HCEC 1CT (cell line): ENCODE measurements around the gene PLCB1.
A peak's percentile ranks its signal among the peaks of the same experiment; 100 is the strongest.
"Not testable (repeated sequence)": the region's sequence is repeated elsewhere in the genome, so short reads cannot be mapped to it uniquely, and the experiment has no call there.

Source experiments
- DNase-seq: peaks from one replicate; pipeline ENCODE4 v3.0.0-alpha.2; 2017

The PLCB1 gene

DNA sequence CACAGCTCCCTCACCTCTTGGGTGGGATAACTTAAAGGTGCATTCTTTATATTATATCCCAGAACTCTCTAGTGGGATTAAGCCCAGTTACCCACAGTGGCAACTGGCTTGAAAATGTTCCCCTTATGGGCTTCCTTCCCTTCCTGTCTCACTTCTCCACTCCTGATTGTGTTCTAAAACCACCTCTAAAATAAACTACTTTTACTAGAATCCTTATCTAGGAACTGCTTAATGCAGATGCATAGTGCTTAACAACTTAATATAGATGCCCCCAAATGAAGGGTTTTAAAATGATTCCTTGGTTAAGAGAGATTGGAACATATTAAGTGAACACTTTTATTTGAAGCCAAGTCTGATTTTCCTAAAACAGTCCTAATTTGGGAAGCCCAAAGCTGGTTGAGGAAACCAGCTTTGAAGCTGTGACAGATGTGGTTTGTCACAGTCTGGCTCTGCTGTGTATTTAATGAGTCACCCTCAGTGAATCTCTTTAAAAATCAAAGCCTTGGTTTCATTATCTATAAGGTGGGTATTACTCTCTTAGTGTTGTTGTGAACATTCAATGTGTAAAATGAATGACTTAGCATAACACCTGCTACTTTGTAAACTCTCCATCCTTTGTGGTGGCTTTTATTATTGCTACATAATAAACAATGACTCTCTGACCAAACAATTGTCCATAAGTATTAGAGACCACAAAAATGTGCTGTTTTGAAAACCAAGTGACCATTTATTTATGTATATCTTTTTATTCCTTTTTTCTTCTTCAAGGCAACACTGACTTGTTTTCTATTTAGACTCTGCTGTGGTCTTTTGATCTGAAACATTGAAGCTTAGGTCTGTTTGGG lies 24.4 kb downstream of the PLCB1 start:
- peak; percentile 57 for DNase-seq

DNA sequence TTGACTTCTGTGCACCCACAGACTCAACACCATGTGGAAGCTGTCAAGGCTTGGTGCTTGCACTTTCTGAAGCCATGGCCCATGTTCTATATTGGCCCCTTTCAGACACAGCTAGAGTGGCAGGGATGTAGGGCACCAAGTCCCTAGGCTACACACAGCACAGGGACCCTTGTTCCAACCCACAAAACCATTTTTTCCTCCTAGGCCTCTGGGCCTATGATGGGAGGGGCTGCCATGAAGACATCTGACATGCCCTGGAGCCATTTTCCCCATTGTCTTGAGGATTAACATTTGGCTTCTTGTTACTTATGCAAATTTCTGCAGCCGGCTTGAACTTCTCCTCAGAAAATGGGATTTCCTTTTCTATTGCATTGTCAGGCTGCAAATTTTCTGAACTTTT lies 27.2 kb downstream of the PLCB1 start:
- not testable (repeated sequence) for DNase-seq

- DNase-seq, result peak; percentile 50
Observed at GRCh38 chr20:8161264-8162071, 29.4 kb downstream of the PLCB1 start.

DNA sequence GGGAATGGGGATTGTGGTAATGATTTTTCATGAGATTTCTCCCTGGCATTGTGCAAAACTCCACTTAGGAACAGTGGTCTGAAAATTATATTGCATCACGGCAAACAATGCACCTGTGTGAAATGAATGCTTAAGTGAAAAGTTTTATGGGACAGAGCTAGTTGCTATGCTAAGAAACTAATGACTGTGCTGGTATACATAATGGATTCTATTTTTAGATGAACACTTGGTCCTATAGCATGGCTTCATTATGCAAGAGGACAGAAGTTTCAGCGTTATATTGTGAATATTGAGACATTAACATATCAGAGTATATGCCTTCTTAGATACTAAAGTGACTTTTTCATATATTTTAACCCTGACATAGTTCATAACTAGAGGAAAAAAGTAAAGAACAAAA lies 30.5 kb downstream of the PLCB1 start:
- DNase-seq, result no peak

DNA sequence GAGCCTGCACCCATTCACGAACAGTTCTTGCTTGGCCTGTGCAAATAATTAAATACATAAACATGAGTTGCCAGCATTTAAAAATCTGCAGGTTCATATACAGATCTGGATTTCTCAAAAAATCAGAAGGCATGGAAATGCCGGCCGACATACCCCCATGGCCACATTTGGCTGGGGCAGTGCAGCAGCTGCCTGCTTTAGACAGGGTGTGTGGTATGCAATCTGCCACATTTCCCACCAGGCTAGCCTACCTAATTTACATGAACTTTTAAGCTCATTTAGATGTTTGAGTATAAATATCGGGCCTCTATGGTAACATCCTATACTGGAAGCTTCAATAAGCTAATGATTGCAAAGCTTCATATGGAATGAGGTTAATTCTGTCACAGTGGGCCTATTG lies 31.5 kb downstream of the PLCB1 start:
- DNase-seq, result no peak

DNA sequence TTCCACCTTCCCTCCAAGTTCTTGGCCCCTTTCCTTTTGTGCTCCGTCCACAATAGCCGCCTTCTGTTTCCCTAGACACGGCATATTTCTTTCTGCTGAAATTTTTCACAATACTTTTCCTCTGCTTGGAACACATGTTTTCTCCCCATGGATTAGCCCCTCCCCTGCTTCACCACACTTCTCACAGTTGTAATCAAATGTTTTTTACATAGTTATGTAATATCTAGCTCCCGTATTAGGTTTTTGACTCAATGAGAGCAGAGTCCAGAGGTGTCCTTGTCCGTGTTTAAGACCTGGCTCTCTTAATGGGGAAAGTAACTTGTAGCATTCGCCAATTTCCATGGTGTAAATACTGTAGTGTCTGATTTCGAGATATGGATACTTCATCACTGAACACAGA lies 34.7 kb downstream of the PLCB1 start:
- DNase-seq, result no peak

GRCh38 chr20:8168785-8169288 lies 36.8 kb downstream of the PLCB1 start:
- DNase-seq, result no peak

DNA sequence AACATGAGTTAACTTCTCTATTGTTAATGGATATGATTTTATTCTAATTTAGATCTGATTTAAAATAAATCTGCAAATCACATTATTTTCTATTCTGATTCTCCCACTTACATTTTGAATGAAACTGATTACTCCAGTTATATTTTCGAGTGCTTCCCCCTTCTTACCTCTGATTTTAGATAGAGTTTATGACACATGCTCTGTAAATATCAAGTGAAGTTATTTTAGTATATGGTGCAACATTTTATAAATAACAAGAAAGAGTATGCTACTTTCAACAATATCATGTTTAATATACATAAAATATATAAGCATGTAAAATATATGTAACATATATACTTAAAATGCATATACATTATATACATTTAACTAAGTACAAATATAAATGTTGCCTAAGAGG lies 38.9 kb downstream of the PLCB1 start:
- no peak for DNase-seq

- no peak for DNase-seq
Observed at GRCh38 chr20:8172191-8172590, 40.1 kb downstream of the PLCB1 start.

- no peak for DNase-seq
Observed at GRCh38 chr20:8175741-8176675, 43.9 kb downstream of the PLCB1 start.

DNA sequence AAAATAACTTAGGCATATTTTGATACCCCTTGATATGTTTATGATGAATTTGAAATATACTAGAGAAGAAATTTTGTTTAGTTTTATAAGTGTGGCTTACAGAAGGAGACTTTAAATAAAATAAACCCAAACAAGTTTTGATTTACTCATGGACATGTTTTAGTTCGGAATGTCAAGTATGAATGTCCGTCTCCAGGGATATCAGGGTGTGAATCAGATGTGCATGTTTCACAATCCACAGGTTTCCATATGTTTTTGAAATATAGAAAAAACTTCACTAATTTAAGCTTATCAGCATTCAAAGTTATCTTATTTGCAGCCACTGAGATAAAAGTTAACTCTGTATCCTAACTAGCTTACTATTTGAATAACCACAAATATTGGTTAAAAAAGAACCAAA lies 51.5 kb downstream of the PLCB1 start:
- DNase-seq, result peak; percentile 67

GRCh38 chr20:8187740-8188139 lies 55.7 kb downstream of the PLCB1 start:
- DNase-seq, result no peak

GRCh38 chr20:8190043-8190880 lies 58.2 kb downstream of the PLCB1 start:
- no peak for DNase-seq

DNA sequence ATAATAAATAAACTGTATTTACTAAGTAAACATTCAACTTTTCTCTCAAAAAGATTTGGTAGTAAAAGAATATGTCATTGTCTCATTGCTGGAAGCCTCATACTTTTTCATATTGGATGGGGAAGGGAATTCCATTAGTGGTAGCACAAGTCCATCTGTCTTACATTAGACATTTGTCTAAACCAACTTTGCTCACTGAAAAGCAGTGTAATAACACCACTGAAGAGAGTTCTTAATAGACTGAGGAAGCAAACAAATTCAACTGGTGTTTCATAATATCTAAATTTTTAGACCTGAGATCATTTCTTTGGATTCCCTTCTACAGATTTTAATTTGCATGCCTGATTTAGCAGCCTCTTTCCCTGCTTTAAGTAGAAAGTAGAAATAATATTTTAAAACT lies 62.7 kb downstream of the PLCB1 start:
- no peak for DNase-seq

DNA sequence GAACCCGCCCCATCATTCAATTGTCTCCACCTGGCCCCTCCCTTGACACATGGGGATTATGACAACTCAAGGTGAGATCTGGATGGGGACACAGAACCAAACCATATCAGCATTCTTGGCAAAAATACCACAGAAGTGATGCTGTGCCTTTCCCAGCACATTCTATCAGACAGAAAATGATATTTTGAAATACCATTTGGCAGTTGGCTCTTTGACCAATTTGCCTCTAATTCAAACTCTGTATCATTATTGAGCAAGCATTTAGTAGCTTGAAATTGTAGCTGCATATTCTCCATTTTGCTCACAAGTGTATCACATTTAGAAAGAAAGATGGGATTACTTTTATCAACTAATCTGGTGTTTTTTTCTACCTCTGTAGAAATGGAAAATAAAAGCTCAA lies 64.0 kb downstream of the PLCB1 start:
- DNase-seq, result no peak

DNA sequence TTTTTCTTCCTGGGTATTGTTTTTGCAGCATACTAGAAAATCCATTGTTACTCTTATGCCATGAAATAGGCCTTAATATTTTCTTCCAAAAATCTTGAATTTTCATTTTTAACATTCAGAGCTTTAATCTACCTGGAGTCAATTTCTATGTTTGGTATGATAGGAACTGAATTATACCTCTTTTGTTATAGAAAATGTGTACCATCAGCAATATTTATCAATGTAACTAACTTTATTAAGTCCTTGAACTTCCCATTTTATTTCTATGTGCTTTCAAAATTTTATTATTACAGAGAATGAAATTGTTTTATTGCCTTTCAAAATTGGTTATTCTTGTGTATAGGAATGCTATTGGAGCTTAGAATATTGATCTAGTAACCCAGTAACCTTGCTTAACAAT lies 68.2 kb downstream of the PLCB1 start:
- DNase-seq, result no peak

- no peak for DNase-seq
Observed at GRCh38 chr20:8203366-8203765, 71.3 kb downstream of the PLCB1 start.

- no peak for DNase-seq
Observed at GRCh38 chr20:8205996-8206395, 73.9 kb downstream of the PLCB1 start.

- DNase-seq, result no peak
Observed at GRCh38 chr20:8208226-8208625, 76.2 kb downstream of the PLCB1 start.

DNA sequence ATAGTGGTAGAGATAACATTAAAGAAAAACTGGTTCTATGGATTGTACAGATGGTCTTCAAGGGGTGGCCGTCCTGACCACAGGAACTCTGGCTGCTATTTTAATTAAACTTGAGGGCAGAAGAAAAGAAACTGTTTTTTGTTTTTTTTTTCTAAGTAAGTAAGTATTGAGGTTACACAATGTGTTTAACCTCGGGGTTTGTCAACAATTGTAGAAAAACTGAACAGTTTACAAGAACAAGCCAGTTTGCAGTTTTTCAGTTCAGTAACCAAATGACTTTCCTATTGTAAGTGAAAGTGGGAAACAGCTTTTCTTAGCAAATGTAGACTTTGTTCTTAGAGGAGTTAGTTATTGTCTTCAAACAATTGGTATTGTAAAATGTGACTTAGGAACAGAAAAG lies 77.0 kb downstream of the PLCB1 start:
- DNase-seq, result peak; percentile 6

DNA sequence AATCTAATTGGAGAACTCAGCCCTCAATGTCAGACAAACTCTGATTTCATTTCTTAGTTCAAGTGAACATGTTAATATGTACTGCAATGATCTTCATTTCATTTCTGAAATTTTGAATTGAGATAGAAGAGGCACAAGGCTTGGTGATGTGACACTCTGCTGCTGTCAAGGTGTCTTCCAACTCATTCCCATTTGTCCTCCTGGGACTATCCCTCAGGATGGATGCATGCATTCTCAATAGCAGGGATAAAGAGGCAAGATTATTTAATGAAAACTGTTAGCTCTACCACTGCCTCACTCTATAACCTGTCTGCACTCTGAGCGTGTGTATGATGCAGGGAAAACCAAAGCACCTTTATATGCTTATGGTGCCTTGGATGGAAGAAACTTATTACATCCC lies 78.7 kb downstream of the PLCB1 start:
- DNase-seq, result no peak

- peak; percentile 74 for DNase-seq
Observed at GRCh38 chr20:8212286-8212685, 80.2 kb downstream of the PLCB1 start.
